Suppressor macrophage treated with lipopolysaccharide for 1 hour (primary cell): Measurements from ENCODE around the gene CLIC6.
"Not testable (repeated sequence)": the region's sequence is repeated elsewhere in the genome, so short reads cannot be mapped to it uniquely, and the experiment has no call there.

Experiments
- DNase-seq, 3 donors: peaks; one replicate each; pipeline ENCODE4 v3.0.0-alpha.2; 2020 to 2022

Gene CLIC6

GRCh38 chr21:34653522-34653921 is 15.3 kb upstream of the CLIC6 start:
- DNase-seq = no peak

GRCh38 chr21:34661848-34662247 is 6.9 kb upstream of the CLIC6 start:
- no peak for DNase-seq

- no peak for DNase-seq
Measured at GRCh38 chr21:34667761-34668160, 1.0 kb upstream of the CLIC6 start.

DNA sequence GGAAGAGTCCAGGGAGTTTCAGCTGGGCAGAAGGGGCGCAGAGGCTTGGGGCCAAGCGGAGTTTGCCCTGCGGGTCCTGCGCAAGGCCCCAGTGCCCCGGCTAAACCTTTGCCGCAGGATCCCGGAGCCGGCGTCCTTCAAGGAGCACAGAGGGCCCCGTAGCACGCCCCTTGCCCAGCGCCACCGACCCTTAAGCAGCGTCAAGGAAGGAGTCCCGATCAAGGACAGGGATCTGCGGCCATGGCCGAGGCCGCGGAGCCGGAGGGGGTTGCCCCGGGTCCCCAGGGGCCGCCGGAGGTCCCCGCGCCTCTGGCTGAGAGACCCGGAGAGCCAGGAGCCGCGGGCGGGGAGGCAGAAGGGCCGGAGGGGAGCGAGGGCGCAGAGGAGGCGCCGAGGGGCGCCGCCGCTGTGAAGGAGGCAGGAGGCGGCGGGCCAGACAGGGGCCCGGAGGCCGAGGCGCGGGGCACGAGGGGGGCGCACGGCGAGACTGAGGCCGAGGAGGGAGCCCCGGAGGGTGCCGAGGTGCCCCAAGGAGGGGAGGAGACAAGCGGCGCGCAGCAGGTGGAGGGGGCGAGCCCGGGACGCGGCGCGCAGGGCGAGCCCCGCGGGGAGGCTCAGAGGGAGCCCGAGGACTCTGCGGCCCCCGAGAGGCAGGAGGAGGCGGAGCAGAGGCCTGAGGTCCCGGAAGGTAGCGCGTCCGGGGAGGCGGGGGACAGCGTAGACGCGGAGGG is 520 bp downstream of the CLIC6 start:
- peak in 1 of 3 donors; percentile 42 for DNase-seq

DNA sequence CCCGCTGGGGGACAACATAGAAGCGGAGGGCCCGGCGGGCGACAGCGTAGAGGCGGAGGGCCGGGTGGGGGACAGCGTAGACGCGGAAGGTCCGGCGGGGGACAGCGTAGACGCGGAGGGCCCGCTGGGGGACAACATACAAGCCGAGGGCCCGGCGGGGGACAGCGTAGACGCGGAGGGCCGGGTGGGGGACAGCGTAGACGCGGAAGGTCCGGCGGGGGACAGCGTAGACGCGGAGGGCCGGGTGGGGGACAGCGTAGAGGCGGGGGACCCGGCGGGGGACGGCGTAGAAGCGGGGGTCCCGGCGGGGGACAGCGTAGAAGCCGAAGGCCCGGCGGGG is 1.1 kb downstream of the CLIC6 start:
- DNase-seq = not testable (repeated sequence)

DNA sequence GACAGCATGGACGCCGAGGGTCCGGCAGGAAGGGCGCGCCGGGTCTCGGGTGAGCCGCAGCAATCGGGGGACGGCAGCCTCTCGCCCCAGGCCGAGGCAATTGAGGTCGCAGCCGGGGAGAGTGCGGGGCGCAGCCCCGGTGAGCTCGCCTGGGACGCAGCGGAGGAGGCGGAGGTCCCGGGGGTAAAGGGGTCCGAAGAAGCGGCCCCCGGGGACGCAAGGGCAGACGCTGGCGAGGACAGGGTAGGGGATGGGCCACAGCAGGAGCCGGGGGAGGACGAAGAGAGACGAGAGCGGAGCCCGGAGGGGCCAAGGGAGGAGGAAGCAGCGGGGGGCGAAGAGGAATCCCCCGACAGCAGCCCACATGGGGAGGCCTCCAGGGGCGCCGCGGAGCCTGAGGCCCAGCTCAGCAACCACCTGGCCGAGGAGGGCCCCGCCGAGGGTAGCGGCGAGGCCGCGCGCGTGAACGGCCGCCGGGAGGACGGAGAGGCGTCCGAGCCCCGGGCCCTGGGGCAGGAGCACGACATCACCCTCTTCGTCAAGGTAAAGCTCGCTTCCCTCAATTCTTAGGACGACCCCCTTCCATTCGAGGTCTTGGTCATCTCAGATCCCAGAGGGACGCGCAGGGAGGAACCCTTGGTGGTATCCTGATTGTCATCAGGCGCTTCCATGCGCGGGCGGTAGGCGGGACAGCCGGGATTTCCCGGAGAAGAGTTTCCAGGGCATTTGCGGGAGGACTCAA is 1.6 kb downstream of the CLIC6 start:
- peak; percentile 51 to 74 (median 61) for DNase-seq

GRCh38 chr21:34670962-34671348 is 2.2 kb downstream of the CLIC6 start:
- DNase-seq = peak in 1 of 3 donors; percentile 12

DNA sequence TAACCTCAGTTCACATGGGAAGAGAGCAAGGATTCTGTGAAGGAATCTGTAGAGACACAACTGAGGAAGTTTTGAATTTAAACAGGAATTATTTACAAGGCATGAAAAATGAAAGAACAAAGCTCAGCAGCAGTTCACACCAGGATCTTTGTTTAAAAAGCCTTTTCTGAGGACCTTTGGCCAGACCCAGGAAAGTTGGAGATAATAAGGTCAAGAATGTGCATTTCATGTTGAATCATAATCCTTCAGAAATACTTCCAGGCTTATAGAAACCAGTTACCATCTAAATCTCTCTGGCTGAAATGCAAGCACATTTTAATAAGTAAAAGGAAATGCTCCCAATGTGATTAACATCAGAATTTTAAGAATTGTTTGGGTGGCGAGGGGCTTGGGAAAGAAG is 2.7 kb downstream of the CLIC6 start:
- no peak for DNase-seq

DNA sequence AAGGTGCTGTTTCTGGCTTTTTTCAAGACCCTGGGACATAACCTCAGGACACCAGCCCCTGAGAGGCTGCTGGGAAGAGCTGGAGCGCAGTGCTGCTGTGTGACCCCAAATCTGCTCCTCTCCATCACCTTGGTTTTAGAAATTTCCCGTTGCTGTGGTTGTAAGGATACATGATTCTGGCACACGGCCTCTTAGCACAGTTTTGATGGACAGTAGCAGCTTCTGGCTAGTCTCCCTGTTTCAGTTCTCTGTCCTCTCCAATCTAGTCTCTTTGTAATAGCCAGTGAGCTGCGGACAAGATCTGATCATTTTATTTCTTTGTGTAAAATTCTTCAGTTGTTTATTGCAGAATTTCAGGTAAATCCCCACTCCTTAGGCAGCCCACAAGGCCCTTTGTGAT is 3.1 kb downstream of the CLIC6 start:
- no peak for DNase-seq

DNA sequence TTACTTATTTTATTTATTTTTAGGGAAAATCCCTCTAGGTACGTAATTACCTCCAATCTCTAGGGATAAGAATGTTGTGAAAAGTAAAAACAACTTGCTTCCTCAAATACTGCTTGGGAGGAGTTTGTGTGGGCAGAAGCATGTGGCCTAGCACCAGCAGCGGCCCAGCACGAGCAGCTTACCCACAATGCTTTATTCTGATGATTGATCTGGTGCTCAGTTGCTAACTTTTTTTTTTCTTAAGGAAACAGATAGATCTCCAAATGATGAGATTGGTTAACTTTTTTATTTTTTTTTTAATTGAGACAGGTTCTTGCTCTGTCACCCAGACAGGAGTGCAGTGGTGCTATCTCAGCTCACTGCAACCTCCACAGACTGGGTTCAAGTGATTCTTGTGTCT is 4.2 kb downstream of the CLIC6 start:
- DNase-seq = peak; percentile 59 to 66 (median 61)

- no peak for DNase-seq
Measured at GRCh38 chr21:34674468-34674867, 5.7 kb downstream of the CLIC6 start.

DNA sequence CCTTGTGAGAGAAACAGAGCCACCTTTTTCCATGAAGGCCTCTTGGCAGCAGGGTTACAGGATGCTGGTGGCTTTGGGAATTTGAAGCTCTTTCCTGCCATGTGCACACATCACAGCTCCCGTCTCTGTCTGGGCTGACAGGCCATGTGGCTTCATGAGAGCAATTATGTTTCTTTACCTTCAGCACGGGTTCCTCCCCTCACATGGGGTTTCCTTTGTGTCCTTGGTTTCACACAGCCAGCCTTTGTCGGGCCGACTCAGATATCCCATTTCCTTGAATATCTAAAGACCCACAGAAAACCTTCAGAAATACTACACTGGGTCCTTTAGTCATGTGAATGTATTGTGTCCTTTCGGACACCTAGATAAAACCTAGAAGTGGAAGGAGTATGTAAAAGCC is 7.1 kb downstream of the CLIC6 start:
- DNase-seq = no peak

DNA sequence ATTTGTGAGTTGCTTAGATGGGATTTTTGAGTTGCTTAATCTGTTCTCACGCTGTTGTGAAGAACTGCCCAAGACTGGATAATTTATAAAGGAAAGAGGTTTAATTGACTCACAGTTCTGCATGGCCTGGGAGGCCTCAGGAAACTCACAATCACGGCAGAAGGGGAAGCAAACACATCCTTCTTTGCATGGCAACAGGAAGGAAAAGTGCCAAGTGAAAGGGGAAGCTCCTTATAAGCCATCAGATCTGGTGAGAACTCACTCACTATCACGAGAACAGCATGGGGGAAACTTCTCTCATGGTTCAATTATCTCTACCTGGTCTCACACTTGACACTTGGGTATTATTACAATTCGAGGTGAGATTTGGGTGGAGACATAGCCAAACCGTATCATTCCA is 10.3 kb downstream of the CLIC6 start:
- DNase-seq = peak; percentile 77 to 85 (median 81)

DNA sequence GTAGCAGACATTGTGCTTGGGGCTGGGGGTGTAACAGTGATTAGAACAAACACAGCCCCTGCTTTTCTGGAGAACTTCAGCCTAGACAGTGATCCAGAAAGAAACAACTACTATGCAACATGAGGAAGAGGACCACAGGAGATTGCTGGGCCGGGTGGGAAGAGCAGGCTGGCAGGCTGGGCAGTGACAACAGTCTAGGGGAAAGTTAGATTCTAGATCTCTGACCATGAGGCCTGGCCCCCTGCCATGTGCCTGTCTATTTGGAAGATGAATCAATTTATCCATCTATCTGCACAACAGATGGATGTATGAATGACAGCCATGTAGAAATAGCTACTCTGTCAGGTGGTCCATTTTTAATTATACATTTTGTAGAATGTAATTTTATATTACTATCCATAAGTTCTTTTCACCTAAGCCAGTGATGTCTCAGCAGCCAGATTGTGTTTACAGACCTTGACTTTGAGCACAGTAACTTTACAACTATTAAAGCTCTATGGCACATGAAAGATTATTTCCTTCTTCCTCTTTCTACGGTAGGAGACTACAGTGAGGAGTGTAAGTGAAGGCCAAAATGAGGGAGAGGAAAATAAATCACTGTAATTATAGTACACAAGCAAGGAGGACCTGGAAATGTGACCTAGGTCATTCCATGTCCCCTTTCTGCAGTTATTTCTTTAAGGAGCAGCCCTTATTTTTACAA is 15.5 kb downstream of the CLIC6 start:
- no peak for DNase-seq

DNA sequence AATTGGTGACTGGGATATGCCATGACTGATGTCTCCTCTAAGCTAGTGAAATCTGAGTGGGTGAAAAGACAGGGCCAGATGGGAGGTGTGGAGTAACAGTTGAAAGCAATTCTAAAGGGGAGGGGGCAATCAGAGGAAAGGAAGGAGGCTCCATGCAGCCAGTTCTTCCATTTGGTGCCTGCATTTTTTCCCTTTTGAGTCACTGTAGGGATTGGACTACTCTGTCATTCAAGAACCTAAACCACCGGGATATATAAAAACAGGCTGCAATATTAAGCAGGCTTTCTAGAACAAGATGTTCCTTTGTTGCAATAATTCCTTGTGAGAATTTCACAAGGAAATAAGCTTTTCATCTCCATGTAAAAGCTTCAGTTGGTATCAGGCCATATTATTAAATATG is 18.3 kb downstream of the CLIC6 start:
- no peak for DNase-seq

- DNase-seq = no peak
Measured at GRCh38 chr21:34687745-34688144, 19.0 kb downstream of the CLIC6 start.

DNA sequence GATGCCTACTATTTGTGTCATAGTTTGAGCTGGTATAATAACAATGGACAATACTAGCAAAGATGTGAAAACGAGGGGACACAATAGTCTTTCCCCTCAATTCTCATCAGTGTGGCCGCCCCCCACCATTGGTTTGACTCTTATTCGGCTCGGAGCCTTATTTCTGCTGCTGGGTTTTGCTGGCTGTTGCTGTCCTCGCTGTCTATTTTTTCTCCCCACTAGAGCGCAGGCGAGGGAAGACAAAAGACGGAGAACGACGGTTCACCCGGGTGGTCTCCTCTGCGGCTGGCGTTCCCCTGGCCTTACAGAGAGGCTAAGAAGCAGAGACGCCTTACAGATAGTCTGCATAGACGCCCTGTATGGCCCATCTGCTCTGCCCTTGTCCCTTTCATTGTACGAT is 19.4 kb downstream of the CLIC6 start:
- DNase-seq = peak in 1 of 3 donors; percentile 65

DNA sequence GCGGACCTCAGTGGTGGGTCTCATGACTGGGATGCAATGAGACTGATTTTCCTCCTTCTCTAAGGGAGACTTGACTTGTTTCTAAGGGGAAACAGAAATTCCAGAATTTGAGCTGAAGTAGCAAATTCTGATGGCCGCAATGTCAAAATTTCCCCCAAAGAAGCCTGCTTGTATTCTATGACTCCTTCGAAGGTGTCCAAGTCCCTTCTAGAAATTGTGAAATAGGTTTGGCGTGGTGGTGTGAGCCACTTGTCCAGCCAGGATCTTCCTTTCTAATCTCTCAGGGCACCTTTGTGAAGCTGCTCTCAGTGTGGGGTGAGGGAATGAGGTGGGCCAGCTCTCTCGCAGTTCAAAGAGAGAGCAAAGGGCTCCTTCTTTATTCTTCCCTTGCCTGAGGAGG is 19.9 kb downstream of the CLIC6 start:
- no peak for DNase-seq

GRCh38 chr21:34690041-34690792 is 21.4 kb downstream of the CLIC6 start:
- DNase-seq = no peak

DNA sequence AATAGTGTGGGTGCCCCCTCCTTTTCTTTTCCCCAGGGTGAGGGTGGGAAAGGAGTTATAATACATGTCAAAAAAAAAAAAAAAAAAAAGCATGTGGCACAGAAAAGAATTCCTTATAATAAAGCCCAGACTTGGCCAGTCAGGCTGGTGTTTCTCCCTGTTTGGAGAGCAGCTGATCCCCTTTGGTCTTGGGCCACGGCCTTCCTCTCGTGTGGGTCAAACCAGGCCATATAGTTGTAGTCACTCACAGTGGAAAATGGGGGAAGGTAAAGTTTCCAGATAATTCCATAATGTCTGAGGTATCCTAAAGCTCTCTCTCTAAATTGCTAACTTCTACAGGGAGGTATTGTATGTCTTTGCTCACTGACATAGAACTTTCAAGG is 22.0 kb downstream of the CLIC6 start:
- DNase-seq = no peak

DNA sequence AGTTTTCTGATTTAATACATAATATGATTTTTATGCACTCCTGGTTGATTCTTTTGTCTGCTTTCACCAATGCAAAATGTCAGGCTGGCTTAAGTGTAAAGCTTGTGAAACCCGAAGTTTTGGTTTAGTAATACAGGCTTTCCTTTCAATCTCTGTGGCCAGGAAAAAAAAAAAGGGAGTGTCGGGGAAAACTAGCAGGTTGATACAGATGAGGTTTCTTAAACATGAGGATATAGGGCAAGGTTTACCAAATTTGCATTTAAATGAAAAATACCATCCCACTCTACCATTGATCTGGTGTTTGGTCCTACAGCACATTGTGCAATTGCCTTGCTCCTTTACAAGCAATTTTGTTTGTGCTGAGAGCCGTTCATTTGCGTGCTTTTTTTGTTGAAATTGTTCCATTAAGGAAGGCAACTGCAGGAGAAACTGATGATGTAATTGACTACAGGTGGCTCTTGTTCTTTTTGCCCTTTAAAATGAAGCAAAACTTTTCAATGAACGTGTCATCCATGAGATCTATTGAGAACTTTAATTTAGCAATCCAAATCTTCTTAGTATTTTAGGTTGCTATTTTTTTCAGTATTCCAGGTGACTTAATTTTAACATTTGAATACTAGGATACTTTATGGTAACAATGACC is 22.7 kb downstream of the CLIC6 start:
- no peak for DNase-seq

DNA sequence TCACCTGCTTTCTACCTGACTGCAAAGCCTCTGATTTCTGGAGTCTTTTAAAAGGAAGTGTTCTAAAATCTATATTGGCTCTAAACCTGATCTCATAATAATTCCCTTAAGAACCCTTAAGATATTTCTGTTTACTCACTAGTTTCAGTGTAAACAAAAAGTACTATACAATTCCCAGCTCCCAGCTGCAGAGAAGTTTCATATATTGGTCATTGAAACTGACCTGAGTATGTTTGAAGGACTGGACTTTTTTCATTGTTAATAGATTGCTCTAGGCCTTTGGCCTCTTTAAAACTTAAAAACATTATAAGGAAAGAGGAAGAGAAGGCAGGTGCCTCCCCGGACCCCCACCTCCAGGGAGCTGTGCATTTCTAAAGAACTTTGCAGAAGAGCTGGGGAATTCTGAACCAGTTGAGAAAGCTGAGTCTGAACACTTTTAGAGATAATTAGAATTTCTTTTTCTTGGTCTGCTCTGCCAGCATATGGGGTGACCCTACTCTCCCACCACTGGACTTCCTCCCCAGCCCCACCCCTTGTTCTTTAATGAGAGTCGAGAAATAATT is 23.7 kb downstream of the CLIC6 start:
- no peak for DNase-seq
